H1 (cell line): ENCODE data around the gene LOXL1. TPM values are rescaled to one million over a fixed set of nuclear protein-coding genes. Genes with fewer than 3 reads are reported as not detected.

Experiments used
- CTCF ChIA-PET: fragments of 300-600 bp; sonication (Branson Sonifier 250); formaldehyde crosslinking; loops from one replicate; lab custom pipeline; 2021; ENCODE audit not compliant: partially characterized antibody; lab: Charles Lee
- POLR2A ChIA-PET: fragments of 300-600 bp; sonication (Branson Sonifier 250); formaldehyde crosslinking; loops from one replicate; lab custom pipeline; 2021; ENCODE audit warnings: inconsistent platforms; ENCODE audit not compliant: partially characterized antibody; lab: Charles Lee
- DNase-seq, 2 experiments: peaks; one replicate each; pipeline versions ENCODE4 v3.0.0 to v3.0.0-alpha.2; 2010 to 2022; ENCODE audit warnings: low spot score in 2 of 2, low read depth in 1 of 2, mixed read lengths in 1 of 2
- FAIRE-seq: peaks from 2 replicates; lab custom pipeline; 2011; peaks lifted over from hg19 to GRCh38; lab: Jason Lieb, UNC
- H2AFZ ChIP-seq: 2 replicates; pipeline ENCODE4 v1.8.1; 2012; ENCODE audit warnings: low read length, inconsistent platforms
- H2AK5ac ChIP-seq: 2 replicates; pipeline ENCODE4 v1.6.1; 2013; ENCODE audit warnings: low read depth, low read length
- H2BK120ac ChIP-seq: replicated peaks from 2 replicates; pipeline ENCODE3; 2013; ENCODE audit warnings: low read depth, low read length, inconsistent platforms
- H2BK12ac ChIP-seq: 2 replicates; pipeline ENCODE4 v1.6.1; 2013; ENCODE audit warnings: low read depth, low read length
- H2BK15ac ChIP-seq: 2 replicates; pipeline ENCODE4 v1.6.1; 2013; ENCODE audit warnings: low read length
- H2BK20ac ChIP-seq: 2 replicates; pipeline ENCODE4 v1.6.1; 2013; ENCODE audit warnings: low read length
- H2BK5ac ChIP-seq: 2 replicates; pipeline ENCODE4 v1.6.1; 2013; ENCODE audit warnings: low read depth, low read length
- H3K14ac ChIP-seq: 2 replicates; pipeline ENCODE4 v1.6.1; 2013; ENCODE audit warnings: inconsistent platforms; ENCODE audit not compliant: insufficient read length
- H3K18ac ChIP-seq: 2 replicates; pipeline ENCODE4 v1.6.1; 2013; ENCODE audit warnings: low read length; ENCODE audit errors: extremely low read depth
- H3K23ac ChIP-seq: 2 replicates; pipeline ENCODE4 v1.6.1; 2013; ENCODE audit warnings: inconsistent platforms; ENCODE audit not compliant: insufficient read length
- H3K23me2 ChIP-seq: 2 replicates; pipeline ENCODE4 v1.6.1; 2013; ENCODE audit warnings: low read depth, low read length
- H3K27ac ChIP-seq: 2 replicates; pipeline ENCODE4 v1.6.1; 2011; ENCODE audit warnings: low read depth, low read length, inconsistent platforms
- H3K27me3 ChIP-seq, 4 experiments: replicated peaks in 1 of 4; 1 replicate in 1 of 4; 2 replicates in 3 of 4; pipeline versions ENCODE4 v1.6.1 to v1.8.1; 2011 to 2013; ENCODE audit warnings: low read length in 3 of 4, mild to moderate bottlenecking in 3 of 4, inconsistent platforms in 2 of 4, mixed read lengths in 2 of 4, moderate library complexity in 1 of 4; ENCODE audit not compliant: control insufficient read depth in 3 of 4, insufficient read depth in 3 of 4; ENCODE audit errors: extremely low read depth in 1 of 4
- H3K36me3 ChIP-seq, 4 experiments: 2 replicates each; pipeline versions ENCODE4 v1.6.1 to v1.8.1; 2011 to 2013; ENCODE audit warnings: mild to moderate bottlenecking in 4 of 4, low read length in 3 of 4, moderate library complexity in 2 of 4, control low read depth in 1 of 4, inconsistent platforms in 1 of 4; ENCODE audit not compliant: insufficient read depth in 4 of 4, control insufficient read depth in 2 of 4
- H3K4ac ChIP-seq: replicated peaks from 2 replicates; pipeline ENCODE3; 2013; ENCODE audit warnings: low read length, low read depth, mixed read lengths, inconsistent platforms; ENCODE audit not compliant: insufficient read length
- H3K4me1 ChIP-seq, 4 experiments: replicated peaks in 1 of 4; 1 replicate in 1 of 4; 2 replicates in 3 of 4; pipeline versions ENCODE4 v1.6.1 to v1.8.1; 2011 to 2013; ENCODE audit warnings: low read length in 3 of 4, inconsistent platforms in 2 of 4, mixed read lengths in 1 of 4; ENCODE audit not compliant: insufficient read depth in 4 of 4, control insufficient read depth in 3 of 4
- H3K4me2 ChIP-seq, 2 experiments: 2 replicates each; pipeline versions ENCODE4 v1.6.1 to v1.8.1; 2011 to 2013; ENCODE audit warnings: low read depth in 2 of 2, low read length in 2 of 2, control low read depth in 1 of 2, inconsistent platforms in 1 of 2, mild to moderate bottlenecking in 1 of 2; ENCODE audit not compliant: insufficient read depth in 1 of 2
- H3K4me3 ChIP-seq, 4 experiments: fragments of 200-600, 300-600 bp in 1 of 4; sonication (generic), shearing (Covaris generic), sonication (Bioruptor Twin) in 1 of 4; 2 replicates each; pipeline versions ENCODE4 v1.5.1 to v1.8.1; 2011 to 2016; ENCODE audit warnings: low read length in 4 of 4, low read depth in 3 of 4, control low read depth in 2 of 4, inconsistent platforms in 2 of 4, mild to moderate bottlenecking in 2 of 4, mixed read lengths in 1 of 4, moderate library complexity in 1 of 4; ENCODE audit not compliant: insufficient read depth in 2 of 4; ENCODE audit errors: extremely low read depth in 1 of 4
- H3K56ac ChIP-seq: replicated peaks from 2 replicates; pipeline ENCODE3; 2013; ENCODE audit warnings: low read depth, mild to moderate bottlenecking, mixed read lengths, low read length, inconsistent platforms; ENCODE audit not compliant: insufficient read length
- H3K79me1 ChIP-seq: 2 replicates; pipeline ENCODE4 v1.6.1; 2013; ENCODE audit warnings: low read depth, low read length, control low read depth
- H3K79me2 ChIP-seq, 2 experiments: 2 replicates each; pipeline versions ENCODE4 v1.6.1 to v1.8.1; 2012 to 2013; ENCODE audit warnings: low read length in 2 of 2, mild to moderate bottlenecking in 2 of 2, inconsistent platforms in 1 of 2; ENCODE audit not compliant: insufficient read depth in 2 of 2, control insufficient read depth in 1 of 2
- H3K9ac ChIP-seq, 4 experiments: replicated peaks in 1 of 4; 1 replicate in 1 of 4; 2 replicates in 3 of 4; pipeline versions ENCODE4 v1.6.1 to v1.8.1; 2011 to 2013; ENCODE audit warnings: low read depth in 3 of 4, low read length in 3 of 4, control low read depth in 2 of 4, mild to moderate bottlenecking in 2 of 4, moderate library complexity in 2 of 4, inconsistent platforms in 1 of 4; ENCODE audit errors: extremely low read depth in 1 of 4
- H3K9me3 ChIP-seq, 2 experiments: 2 replicates each; pipeline versions ENCODE4 v1.6.1 to v1.8.1; 2012 to 2013; ENCODE audit warnings: mild to moderate bottlenecking in 2 of 2, moderate library complexity in 2 of 2, control low read depth in 1 of 2, inconsistent platforms in 1 of 2, low read depth in 1 of 2, low read length in 1 of 2, mixed read lengths in 1 of 2; ENCODE audit not compliant: insufficient read depth in 2 of 2
- H4K20me1 ChIP-seq, 2 experiments: replicated peaks in 1 of 2; 2 replicates each; pipeline versions ENCODE3 to v1.8.1; 2011 to 2013; ENCODE audit warnings: inconsistent platforms in 2 of 2, low read length in 2 of 2, mild to moderate bottlenecking in 1 of 2; ENCODE audit not compliant: insufficient read depth in 2 of 2, control insufficient read depth in 1 of 2
- H4K5ac ChIP-seq: 2 replicates; pipeline ENCODE4 v1.6.1; 2013; ENCODE audit warnings: low read length, low read depth, mixed read lengths, inconsistent platforms; ENCODE audit not compliant: insufficient read length
- H4K8ac ChIP-seq: 2 replicates; pipeline ENCODE4 v1.8.0; 2013; ENCODE audit warnings: mild to moderate bottlenecking, moderate library complexity, low read length, inconsistent platforms; ENCODE audit not compliant: insufficient read depth; ENCODE audit errors: extremely low read depth
- H4K91ac ChIP-seq: replicated peaks from 2 replicates; pipeline ENCODE3; 2013; ENCODE audit warnings: low read length, mixed read lengths, inconsistent platforms; ENCODE audit not compliant: insufficient read length
- BCL11A ChIP-seq, 2 experiments: IDR thresholded peaks; one replicate each; pipeline ENCODE4 v1.6.1; 2011; ENCODE audit warnings: low read depth in 2 of 2, low read length in 2 of 2, mild to moderate bottlenecking in 2 of 2
- EGR1 ChIP-seq: IDR thresholded peaks from 2 replicates; pipeline ENCODE4 v1.6.1; 2011; ENCODE audit warnings: low read depth, low read length, borderline replicate concordance
- EZH2 ChIP-seq: fragments of 200-600 bp; sonication (generic); IDR thresholded peaks from 2 replicates; pipeline ENCODE4 v1.7.1; 2012; ENCODE audit warnings: low read depth, mild to moderate bottlenecking, moderate library complexity, low read length, inconsistent platforms; ENCODE audit not compliant: severe bottlenecking
- FOSL1 ChIP-seq: IDR thresholded peaks from 2 replicates; pipeline ENCODE4 v1.6.1; 2011; ENCODE audit warnings: mild to moderate bottlenecking, low read depth, low read length, moderate library complexity; ENCODE audit not compliant: insufficient read depth
- RAD21 ChIP-seq, 2 experiments: IDR thresholded peaks in 1 of 2; conservative IDR thresholded peaks in 1 of 2; 2 replicates each; pipeline ENCODE4 v1.6.1; 2011; ENCODE audit warnings: low read depth in 2 of 2, low read length in 2 of 2, improper control_type of control experiment in 1 of 2, inconsistent platforms in 1 of 2, mild to moderate bottlenecking in 1 of 2, moderate library complexity in 1 of 2
- SUZ12 ChIP-seq: fragments of 200-600 bp; sonication (generic); IDR thresholded peaks from 2 replicates; pipeline ENCODE4 v1.6.1; 2012; ENCODE audit warnings: mild to moderate bottlenecking, inconsistent platforms, low read length, moderate library complexity, mixed read lengths
- TAF7 ChIP-seq: optimal IDR thresholded peaks from 2 replicates; pipeline ENCODE3; 2011; ENCODE audit warnings: low read depth, mild to moderate bottlenecking, inconsistent platforms, low read length, moderate library complexity, borderline replicate concordance
- YY1 ChIP-seq: IDR thresholded peaks from 2 replicates; pipeline ENCODE4 v1.6.1; 2011; ENCODE audit warnings: low read depth, mild to moderate bottlenecking, low read length
- WGBS, 2 experiments: shearing (Covaris generic) in 1 of 2; methylation state at CpG; one replicate each; pipeline versions ENCODE4 v1.1.6 to v1.1.7; 2013 to 2015; ENCODE audit warnings: low lambda C conversion rate in 2 of 2, mixed read lengths in 2 of 2, inconsistent platforms in 1 of 2, low coverage in 1 of 2, missing lambda C conversion rate in 1 of 2; ENCODE audit not compliant: insufficient replicate concordance in 2 of 2, insufficient coverage in 1 of 2, insufficient read length in 1 of 2; ENCODE audit errors: extremely low coverage in 1 of 2, missing lambda C conversion rate in 1 of 2; 5-methylcytosine and 5-hydroxymethylcytosine counted together
- polyA plus RNA-seq, 7 experiments: library from polyadenylated mRNA; depleted of rRNA in 3 of 7; stranded (reverse) in 5 of 7; unstranded in 2 of 7; fragments of >200 nt in 5 of 7; fragments of 200-250 nt in 2 of 7; gene quantifications; 1 replicate in 5 of 7; 2 replicates in 1 of 7; 4 replicates in 1 of 7; pipeline versions ENCODE4 v1.2.1 to v1.2.3, GENCODE V29; 2011 to 2013; ENCODE audit warnings: missing spikeins in 2 of 7, mixed read lengths in 2 of 7
- total RNA-seq: library from RNA; stranded (reverse); fragmentation: NEBNext Ultra II Directional; extraction: Animal tissue kit (Norgen Biotek cat#: 25700); gene quantifications from 2 replicates; pipeline ENCODE4 v1.2.1, GENCODE V29; 2021

The LOXL1 gene
- total and polyA plus RNA-seq, 2 of the 8 experiments (the other 6 are each of a cell fraction or from before 2014, with no cell fraction given): 8.1 to 14.4 TPM

- H2AFZ ChIP-seq: no peak overlapping the region
- no peaks in the 10 kb centered on the region for H3K9me3 ChIP-seq
- no peak overlapping the region for H3K4me2 ChIP-seq
- no peaks in the 10 kb centered on the region for H3K36me3 ChIP-seq
- FAIRE-seq (no peak), DNase-seq (no peak)
- peaks cover 0 to 2% of the 10 kb centered on the region in 2 experiments for H4K20me1 ChIP-seq
- no peaks in the 10 kb centered on the region; a peak in 1 of 7 replicates for H3K4me1 ChIP-seq
- no peak overlapping the region for H3K18ac ChIP-seq
- TF ChIP-seq EGR1: no peak
- TF ChIP-seq RAD21 (IDR thresholded peaks at IDR 0.05 in 1 of 2, conservative IDR thresholded peaks at IDR 0.05 in 1 of 2; ENCODE audit: low read depth in 2 of 2, low read length in 2 of 2): no peak
- no peak for TF ChIP-seq FOSL1
- no peak for TF ChIP-seq TAF7
- no peak for TF ChIP-seq YY1
- no peak for TF ChIP-seq BCL11A (IDR thresholded peaks at IDR 0.05; ENCODE audit: low read depth in 2 of 2, low read length in 2 of 2)
- TF ChIP-seq EZH2: no peak
- no peak for TF ChIP-seq SUZ12
- no peak overlapping the region for H4K8ac ChIP-seq
- ChIA-PET CTCF (interaction anchor here (0.9 to 1.9 kb wide), 5 partner anchors 16 to 105 kb away, joined by 3 to 6 read pairs (median 4); no protein-coding TSS in a partner anchor), POLR2A (interaction anchor here (1.0 kb wide), 1 partner anchor 15 kb away, joined by 3 read pairs; no protein-coding TSS in a partner anchor)
- no peak overlapping the region for H3K27ac ChIP-seq
- no peak overlapping the region for H3K4ac ChIP-seq
- H2BK15ac ChIP-seq: no peak overlapping the region
- H4K5ac ChIP-seq: no peak overlapping the region
- 96% methylated on average over 5 of the region's 6 CpGs; no CpG with 5 or more reads in 1 of the 2 experiments for WGBS, 2 experiments
- H3K27me3 ChIP-seq: no peaks in the 10 kb centered on the region
- no peaks in the 10 kb centered on the region for H3K79me2 ChIP-seq
- no peak overlapping the region for H3K4me3 ChIP-seq
- H3K14ac ChIP-seq: no peak overlapping the region
- no peak overlapping the region for H2BK12ac ChIP-seq
- H3K23ac ChIP-seq: no peak overlapping the region
- H2BK5ac ChIP-seq: no peak overlapping the region
- no peak overlapping the region for H4K91ac ChIP-seq
- H2BK20ac ChIP-seq: no peak overlapping the region
- no peak overlapping the region for H3K9ac ChIP-seq
- no peaks in the 10 kb centered on the region for H3K79me1 ChIP-seq
- no peaks in the 10 kb centered on the region for H3K23me2 ChIP-seq
- H2BK120ac ChIP-seq: no peak overlapping the region
- H2AK5ac ChIP-seq: no peak overlapping the region
- no peak overlapping the region for H3K56ac ChIP-seq
Observed at GRCh38 chr15:73942751-73943270, 16.5 kb downstream of the LOXL1 start.
